Measurements from ENCODE around the gene SCARB1. TPM values are rescaled to one million over a fixed set of nuclear protein-coding genes. Genes with fewer than 3 reads are reported as not detected.

SCARB1 gene
- total and polyA plus RNA-seq, 2 donors (not counting 3 experiments of a cell fraction or from before 2014, with no cell fraction given) = 125 to 141 TPM

- no TSS peak for BruUV-seq (replicated peaks)
- no peaks in the 10 kb centered on the region for H3K27me3 ChIP-seq (ENCODE audit: control insufficient read depth in 2 of 2, insufficient read depth in 2 of 2, low read length in 2 of 2)
- no peak overlapping the region for H2AFZ ChIP-seq (ENCODE audit: low read depth, low read length)
- CTCF ChIA-PET = no interaction called here
- H3K27ac ChIP-seq (ENCODE audit: insufficient read depth, low read depth, low read length) = no peak overlapping the region
- POLR2A ChIA-PET = interaction anchor here (0.6 kb wide), 1 partner anchor 9 kb away, joined by 3 read pairs; no protein-coding TSS in a partner anchor
- H3K4me2 ChIP-seq (ENCODE audit: insufficient read depth, low read length) = no peak overlapping the region
- no peaks in the 10 kb centered on the region for H3K9me1 ChIP-seq (replicated peaks; ENCODE audit: control insufficient read depth, extremely low read depth, insufficient read depth, low read length)
- intact Hi-C loops (cut with micrococcal nuclease) = no loop called here
- H3K9ac ChIP-seq (replicated peaks; ENCODE audit: extremely low read depth, insufficient read depth, low read length) = no peak overlapping the region
- TF ChIP-seq MYC (IDR thresholded peaks at IDR 0.05; ENCODE audit: low read depth, low read length) (no peak), MAX (IDR thresholded peaks at IDR 0.05; ENCODE audit: insufficient read depth, insufficient read length) (no peak), POLR2AphosphoS5 (IDR thresholded peaks at IDR 0.05; ENCODE audit: insufficient read depth, low read depth, low read length) (no peak)
- dilution Hi-C loops (cut with MboI; ENCODE audit: extremely low pct_ligation_motif_present, low sequenced_read_pairs) = no loop called here
- FAIRE-seq (no peak), DNase-seq (ENCODE audit: low read depth, low spot score) (no peak)
- no peaks in the 10 kb centered on the region for H3K79me2 ChIP-seq (ENCODE audit: control insufficient read depth, insufficient read depth, low read length)
- H3K4me1 ChIP-seq (ENCODE audit: control insufficient read depth, extremely low read depth, insufficient read depth, low read length) = no peaks in the 10 kb centered on the region
- no peaks in the 10 kb centered on the region for H3K36me3 ChIP-seq (ENCODE audit: control insufficient read depth in 2 of 2, extremely low read depth in 1 of 2, insufficient read depth in 2 of 2, low read length in 2 of 2)
- no peaks in the 10 kb centered on the region for H3K9me3 ChIP-seq (replicated peaks; ENCODE audit: control insufficient read depth, insufficient read depth, low read length)
- no peaks in the 10 kb centered on the region for H4K20me1 ChIP-seq (replicated peaks; ENCODE audit: control insufficient read depth, extremely low read depth, insufficient read depth, low read length)
- H3K4me3 ChIP-seq (replicated peaks in 1 of 3; ENCODE audit: insufficient read depth in 1 of 3, low read depth in 1 of 3, low read length in 3 of 3) = no peak overlapping the region
These were observed 63.2 kb downstream of the SCARB1 start for GRCh38 chr12:124800506-124800905.

- Histone ChIP-seq H3K4me1 (ENCODE audit: control insufficient read depth, extremely low read depth, insufficient read depth, low read length) (no peaks in the 10 kb centered on the region), H2AFZ (ENCODE audit: low read depth, low read length) (no peak overlapping the region), H3K9me1 (replicated peaks; ENCODE audit: control insufficient read depth, extremely low read depth, insufficient read depth, low read length) (no peaks in the 10 kb centered on the region), H3K4me2 (ENCODE audit: insufficient read depth, low read length) (no peak overlapping the region), H3K36me3 (ENCODE audit: control insufficient read depth in 2 of 2, extremely low read depth in 1 of 2, insufficient read depth in 2 of 2, low read length in 2 of 2) (peaks cover 0 to 9% of the 10 kb centered on the region in 2 experiments), H3K9ac (replicated peaks; ENCODE audit: extremely low read depth, insufficient read depth, low read length) (no peak overlapping the region), H3K27me3 (ENCODE audit: control insufficient read depth in 2 of 2, insufficient read depth in 2 of 2, low read length in 2 of 2) (no peaks in the 10 kb centered on the region), H4K20me1 (replicated peaks; ENCODE audit: control insufficient read depth, extremely low read depth, insufficient read depth, low read length) (no peaks in the 10 kb centered on the region), H3K27ac (ENCODE audit: insufficient read depth, low read depth, low read length) (no peak overlapping the region), H3K79me2 (ENCODE audit: control insufficient read depth, insufficient read depth, low read length) (no peaks in the 10 kb centered on the region), H3K9me3 (replicated peaks; ENCODE audit: control insufficient read depth, insufficient read depth, low read length) (no peaks in the 10 kb centered on the region), H3K4me3 (replicated peaks in 1 of 3; ENCODE audit: insufficient read depth in 1 of 3, low read depth in 1 of 3, low read length in 3 of 3) (no peak overlapping the region)
- dilution Hi-C loops (cut with MboI; ENCODE audit: extremely low pct_ligation_motif_present, low sequenced_read_pairs) = no loop called here
- intact Hi-C loops (cut with micrococcal nuclease) = no loop called here
- ChIA-PET CTCF (interaction anchor here (1.8 kb wide), 1 partner anchor 109 kb away, joined by 5 read pairs; no protein-coding TSS in a partner anchor), POLR2A (no interaction called here)
- no peak for DNase-seq (ENCODE audit: low read depth, low spot score)
- BruUV-seq (replicated peaks) = no TSS peak
- no peak for TF ChIP-seq POLR2A (IDR thresholded peaks at IDR 0.05; ENCODE audit: low read depth, low read length)
- no peak for TF ChIP-seq FOS (IDR thresholded peaks at IDR 0.05; ENCODE audit: borderline replicate concordance, insufficient read depth, low read length)
- no peak for TF ChIP-seq EZH2 (IDR thresholded peaks at IDR 0.05; ENCODE audit: borderline replicate concordance, low read depth, low read length, severe bottlenecking)
- no peak for TF ChIP-seq GATA2 (IDR thresholded peaks at IDR 0.05; ENCODE audit: insufficient read depth, insufficient read length, low read depth, low read length)
- no peak for TF ChIP-seq JUN (IDR thresholded peaks at IDR 0.05; ENCODE audit: borderline replicate concordance, insufficient read depth, insufficient read length, low read depth)
- no peak for TF ChIP-seq MAX (IDR thresholded peaks at IDR 0.05; ENCODE audit: insufficient read depth, insufficient read length)
- no peak for TF ChIP-seq MYC (IDR thresholded peaks at IDR 0.05; ENCODE audit: low read depth, low read length)
- TF ChIP-seq CTCF (IDR thresholded peaks at IDR 0.05; ENCODE audit: extremely low read depth in 1 of 2, insufficient read depth in 1 of 2, low read depth in 1 of 2, low read length in 2 of 2) = no peak
- TF ChIP-seq POLR2AphosphoS5 (IDR thresholded peaks at IDR 0.05; ENCODE audit: insufficient read depth, low read depth, low read length) = no peak
- no peak for FAIRE-seq
These were observed 66.3 kb downstream of the SCARB1 start for GRCh38 chr12:124797321-124797720.
